Amniotic epithelial cell (primary cell): ENCODE measurements around the gene ABCA1.
"Not testable (repeated sequence)": the region's sequence is repeated elsewhere in the genome, so short reads cannot be mapped to it uniquely, and the experiment has no call there.

Experiments used
- DNase-seq: peaks from one replicate; pipeline ENCODE4 v3.0.0-alpha.2; 2010; ENCODE audit warnings: low read depth

The ABCA1 gene

GRCh38 chr9:104906441-104907277 is 21.3 kb downstream of the ABCA1 start:
- DNase-seq, result peak; percentile 86

- peak; percentile 88 for DNase-seq
Observed at GRCh38 chr9:104905931-104906330, 22.0 kb downstream of the ABCA1 start.

GRCh38 chr9:104905153-104905901 is 22.6 kb downstream of the ABCA1 start:
- DNase-seq, result no peak

- DNase-seq, result peak; percentile 78
Observed at GRCh38 chr9:104903609-104904008, 24.3 kb downstream of the ABCA1 start.

- DNase-seq, result no peak
Observed at GRCh38 chr9:104900871-104901270, 27.1 kb downstream of the ABCA1 start.

GRCh38 chr9:104900324-104900723 is 27.6 kb downstream of the ABCA1 start:
- DNase-seq, result no peak

GRCh38 chr9:104899759-104900247 is 28.2 kb downstream of the ABCA1 start:
- DNase-seq, result no peak

GRCh38 chr9:104898376-104898775 is 29.6 kb downstream of the ABCA1 start:
- not testable (repeated sequence) for DNase-seq

- no peak for DNase-seq
Observed at GRCh38 chr9:104896131-104896530, 31.8 kb downstream of the ABCA1 start.

GRCh38 chr9:104895572-104895971 is 32.4 kb downstream of the ABCA1 start:
- peak; percentile 87 for DNase-seq

GRCh38 chr9:104892701-104893100 is 35.3 kb downstream of the ABCA1 start:
- DNase-seq, result no peak

GRCh38 chr9:104890433-104890770 is 37.6 kb downstream of the ABCA1 start:
- DNase-seq, result no peak

- no peak for DNase-seq
Observed at GRCh38 chr9:104885818-104886709, 41.9 kb downstream of the ABCA1 start.

- no peak for DNase-seq
Observed at GRCh38 chr9:104883169-104883568, 44.8 kb downstream of the ABCA1 start.

GRCh38 chr9:104882566-104882965 is 45.4 kb downstream of the ABCA1 start:
- DNase-seq, result no peak

GRCh38 chr9:104882086-104882485 is 45.9 kb downstream of the ABCA1 start:
- no peak for DNase-seq

GRCh38 chr9:104879555-104880309 is 48.2 kb downstream of the ABCA1 start:
- peak; percentile 41 for DNase-seq

GRCh38 chr9:104876587-104876986 is 51.4 kb downstream of the ABCA1 start:
- no peak for DNase-seq

- no peak for DNase-seq
Observed at GRCh38 chr9:104875897-104876296, 52.1 kb downstream of the ABCA1 start.

GRCh38 chr9:104875320-104875719 is 52.6 kb downstream of the ABCA1 start:
- DNase-seq, result no peak

- no peak for DNase-seq
Observed at GRCh38 chr9:104873489-104873850, 54.5 kb downstream of the ABCA1 start.
